Mesenchymal stem cell (in vitro differentiated cells and primary cell): ENCODE results near the gene GAS6.
A peak's percentile ranks its signal among the peaks of the same experiment; 100 is the strongest.

ENCODE experiments used
- DNase-seq: peaks from one replicate; pipeline ENCODE4 v3.0.0-alpha.2; 2013
- H2AFZ ChIP-seq: one replicate; pipeline ENCODE4 v1.6.1; 2013; ENCODE audit warnings: low read depth, mild to moderate bottlenecking, control low read depth, inconsistent platforms, low read length, moderate library complexity
- H2AK5ac ChIP-seq: 2 replicates; pipeline ENCODE4 v1.6.1; 2013; ENCODE audit warnings: low read length, moderate library complexity, mild to moderate bottlenecking, inconsistent platforms; ENCODE audit not compliant: severe bottlenecking
- H2BK120ac ChIP-seq: one replicate; pipeline ENCODE4 v1.6.1; 2013; ENCODE audit warnings: low read depth, mild to moderate bottlenecking, inconsistent platforms, low read length, moderate library complexity
- H2BK12ac ChIP-seq, 2 experiments: one replicate each; pipeline ENCODE4 v1.6.1; 2013; ENCODE audit warnings: inconsistent platforms in 2 of 2, low read length in 2 of 2, mild to moderate bottlenecking in 2 of 2, moderate library complexity in 2 of 2, control low read depth in 1 of 2
- H2BK15ac ChIP-seq: one replicate; pipeline ENCODE4 v1.6.1; 2013; ENCODE audit warnings: mild to moderate bottlenecking, low read depth, inconsistent platforms; ENCODE audit not compliant: poor library complexity, severe bottlenecking
- H2BK5ac ChIP-seq: 2 replicates; pipeline ENCODE4 v1.6.1; 2013; ENCODE audit warnings: low read depth, mild to moderate bottlenecking, low read length, control low read depth, inconsistent platforms; ENCODE audit not compliant: poor library complexity, severe bottlenecking
- H3K14ac ChIP-seq, 2 experiments: one replicate each; pipeline ENCODE4 v1.6.1; 2013; ENCODE audit warnings: inconsistent platforms in 2 of 2, low read length in 2 of 2, control low read depth in 1 of 2, mild to moderate bottlenecking in 1 of 2, moderate library complexity in 1 of 2
- H3K18ac ChIP-seq, 2 experiments: one replicate each; pipeline ENCODE4 v1.6.1; 2013; ENCODE audit warnings: inconsistent platforms in 2 of 2, low read length in 2 of 2, control low read depth in 1 of 2, low read depth in 1 of 2, mild to moderate bottlenecking in 1 of 2
- H3K23ac ChIP-seq, 2 experiments: one replicate each; pipeline ENCODE4 v1.6.1; 2013; ENCODE audit warnings: inconsistent platforms in 2 of 2, low read length in 2 of 2, mild to moderate bottlenecking in 2 of 2, moderate library complexity in 2 of 2, control low read depth in 1 of 2
- H3K27ac ChIP-seq: 2 replicates; pipeline ENCODE4 v1.5.1; 2013; ENCODE audit warnings: mild to moderate bottlenecking, moderate library complexity, low read length, control low read depth, inconsistent platforms; ENCODE audit not compliant: poor library complexity, severe bottlenecking
- H3K27me3 ChIP-seq, 2 experiments: 2 replicates each; pipeline versions ENCODE4 v1.6.1 to v1.7.0; 2013; ENCODE audit warnings: low read length in 2 of 2, mild to moderate bottlenecking in 2 of 2, moderate library complexity in 2 of 2, control low read depth in 1 of 2, inconsistent platforms in 1 of 2; ENCODE audit not compliant: control insufficient read depth in 1 of 2, insufficient read depth in 1 of 2
- H3K36me3 ChIP-seq, 2 experiments: 2 replicates each; pipeline versions ENCODE4 v1.6.1 to v1.7.0; 2013; ENCODE audit warnings: low read length in 2 of 2, control low read depth in 1 of 2, inconsistent platforms in 1 of 2, low read depth in 1 of 2, mild to moderate bottlenecking in 1 of 2; ENCODE audit not compliant: insufficient read depth in 2 of 2, control insufficient read depth in 1 of 2
- H3K4ac ChIP-seq, 2 experiments: one replicate each; pipeline ENCODE4 v1.6.1; 2013; ENCODE audit warnings: inconsistent platforms in 2 of 2, low read length in 2 of 2, mild to moderate bottlenecking in 2 of 2, moderate library complexity in 2 of 2, control low read depth in 1 of 2, low read depth in 1 of 2
- H3K4me1 ChIP-seq: 2 replicates; pipeline ENCODE4 v1.6.1; 2013; ENCODE audit warnings: low read depth, low read length, control low read depth; ENCODE audit not compliant: control insufficient read depth, insufficient read depth
- H3K4me2 ChIP-seq: 2 replicates; pipeline ENCODE4 v1.6.1; 2013; ENCODE audit warnings: low read length, mild to moderate bottlenecking, inconsistent platforms; ENCODE audit not compliant: poor library complexity, severe bottlenecking
- H3K4me3 ChIP-seq, 2 experiments: 2 replicates each; pipeline versions ENCODE4 v1.5.1 to v1.7.0; 2013; ENCODE audit warnings: low read length in 2 of 2, mild to moderate bottlenecking in 2 of 2, control low read depth in 1 of 2, low read depth in 1 of 2; ENCODE audit not compliant: insufficient read depth in 1 of 2
- H3K79me1 ChIP-seq: replicated peaks from 2 replicates; pipeline ENCODE4 v1.6.1; 2013; ENCODE audit warnings: mild to moderate bottlenecking, control low read depth, low read length, inconsistent platforms; ENCODE audit not compliant: poor library complexity, severe bottlenecking
- H3K9ac ChIP-seq: 2 replicates; pipeline ENCODE4 v1.7.0; 2013; ENCODE audit warnings: mild to moderate bottlenecking, low read length, moderate library complexity
- H3K9me3 ChIP-seq: 2 replicates; pipeline ENCODE4 v1.7.0; 2013; ENCODE audit warnings: mild to moderate bottlenecking, low read length; ENCODE audit not compliant: control insufficient read depth
- H4K8ac ChIP-seq: one replicate; pipeline ENCODE4 v1.6.1; 2013; ENCODE audit warnings: inconsistent platforms, mild to moderate bottlenecking, low read length, moderate library complexity
- H4K91ac ChIP-seq: one replicate; pipeline ENCODE4 v1.6.1; 2013; ENCODE audit warnings: mild to moderate bottlenecking, low read length, inconsistent platforms
- WGBS: methylation state at CpG from one replicate; pipeline ENCODE4 v1.1.7; 2013; ENCODE audit warnings: mixed read lengths; 5-methylcytosine and 5-hydroxymethylcytosine counted together

The GAS6 gene

GRCh38 chr13:113864273-113864890, 506 bp upstream of the GAS6 start:
- Histone ChIP-seq H3K14ac (no peak overlapping the region), H4K91ac (no peak overlapping the region), H3K27ac (peak overlapping the region; percentile 55), H3K27me3 (no peaks in the 10 kb centered on the region), H3K9ac (peak overlapping the region; percentile 93), H2BK12ac (peak overlapping the region in 1 of 2 experiments; percentile 11), H3K4me3 (peak overlapping the region; percentile 93), H3K4me2 (peak overlapping the region; percentile 77), H2BK5ac (no peak overlapping the region), H3K36me3 (peaks cover 18 to 21% of the 10 kb centered on the region in 2 experiments), H2AK5ac (no peak overlapping the region), H3K79me1 (peaks cover 4% of the 10 kb centered on the region), H2BK120ac (peak overlapping the region; percentile 80), H3K4ac (peak overlapping the region in 1 of 2 experiments; percentile 63), H4K8ac (peak overlapping the region; percentile 55), H2BK15ac (peak overlapping the region; percentile 91), H3K18ac (peak overlapping the region; percentile 68 to 94), H3K9me3 (no peaks in the 10 kb centered on the region), H3K23ac (peak overlapping the region in 1 of 2 experiments; percentile 43), H2AFZ (no peak overlapping the region), H3K4me1 (peaks cover 31% of the 10 kb centered on the region)
- DNase-seq: peak; percentile 39
- 43% methylated on average over 7 of the region's 10 CpGs for WGBS

GRCh38 chr13:113862931-113863523, 849 bp downstream of the GAS6 start:
- Histone ChIP-seq H2BK5ac (peak overlapping the region; percentile 67), H3K9ac (peak overlapping the region; percentile 85), H3K36me3 (peaks cover 28 to 31% of the 10 kb centered on the region in 2 experiments), H2AK5ac (no peak overlapping the region), H3K14ac (peak overlapping the region in 1 of 2 experiments; percentile 26), H3K23ac (no peak overlapping the region), H4K91ac (peak overlapping the region; percentile 71), H3K9me3 (no peaks in the 10 kb centered on the region), H3K27ac (peak overlapping the region; percentile 85), H4K8ac (peak overlapping the region; percentile 12), H2BK12ac (peak overlapping the region in 1 of 2 experiments; percentile 59), H3K4me3 (peak overlapping the region; percentile 93), H3K79me1 (peaks cover 4% of the 10 kb centered on the region), H3K4me1 (peaks cover 31% of the 10 kb centered on the region), H2AFZ (no peak overlapping the region), H2BK120ac (peak overlapping the region; percentile 80), H3K4me2 (peak overlapping the region; percentile 87), H2BK15ac (peak overlapping the region; percentile 60), H3K18ac (peak overlapping the region; percentile 77 to 94), H3K4ac (peak overlapping the region; percentile 3 to 92), H3K27me3 (no peaks in the 10 kb centered on the region)
- 1% methylated on average over 42 of the region's 60 CpGs for WGBS
- DNase-seq: peak; percentile 43

GRCh38 chr13:113862191-113862930, 1.5 kb downstream of the GAS6 start:
- peak overlapping the region; percentile 77 to 94 for H3K18ac ChIP-seq
- H3K27ac ChIP-seq: peak overlapping the region; percentile 85
- H2BK120ac ChIP-seq: no peak overlapping the region
- no peak overlapping the region for H3K4ac ChIP-seq
- H3K4me2 ChIP-seq: peak overlapping the region; percentile 87
- peak overlapping the region; percentile 12 for H4K91ac ChIP-seq
- H3K9ac ChIP-seq: peak overlapping the region; percentile 85
- H3K79me1 ChIP-seq: peaks cover 4% of the 10 kb centered on the region
- no peak overlapping the region for H2AFZ ChIP-seq
- H3K14ac ChIP-seq: peak overlapping the region in 1 of 2 experiments; percentile 26
- H2BK12ac ChIP-seq: peak overlapping the region in 1 of 2 experiments; percentile 3
- WGBS: 48% methylated on average over 31 of the region's 31 CpGs
- no peaks in the 10 kb centered on the region for H3K9me3 ChIP-seq
- peak overlapping the region; percentile 53 for H2BK15ac ChIP-seq
- H2BK5ac ChIP-seq: peak overlapping the region; percentile 22
- H2AK5ac ChIP-seq: no peak overlapping the region
- no peak overlapping the region for H3K23ac ChIP-seq
- peak; percentile 73 for DNase-seq
- H3K4me1 ChIP-seq: peaks cover 33% of the 10 kb centered on the region
- H4K8ac ChIP-seq: peak overlapping the region; percentile 12
- H3K36me3 ChIP-seq: peaks cover 32 to 34% of the 10 kb centered on the region in 2 experiments
- no peaks in the 10 kb centered on the region for H3K27me3 ChIP-seq
- H3K4me3 ChIP-seq: peak overlapping the region; percentile 93
